Activated T-helper 1 cell treated with anti-CD3 and anti-CD28 coated beads, Interleukin-2, amount 50 U/mL, for 16 hours (primary cell): ENCODE data around the gene PHYKPL.
A peak's percentile ranks its signal among the peaks of the same experiment; 100 is the strongest.

Experiments
- DNase-seq, 2 donors: peaks; one replicate each; pipeline ENCODE4 v3.0.0-alpha.2; 2020; ENCODE audit warnings: low read depth in 1 of 2, low spot score in 1 of 2

The PHYKPL gene

GRCh38 chr5:178192787-178193186 lies 39.8 kb downstream of the PHYKPL start:
- DNase-seq: no peak

DNA sequence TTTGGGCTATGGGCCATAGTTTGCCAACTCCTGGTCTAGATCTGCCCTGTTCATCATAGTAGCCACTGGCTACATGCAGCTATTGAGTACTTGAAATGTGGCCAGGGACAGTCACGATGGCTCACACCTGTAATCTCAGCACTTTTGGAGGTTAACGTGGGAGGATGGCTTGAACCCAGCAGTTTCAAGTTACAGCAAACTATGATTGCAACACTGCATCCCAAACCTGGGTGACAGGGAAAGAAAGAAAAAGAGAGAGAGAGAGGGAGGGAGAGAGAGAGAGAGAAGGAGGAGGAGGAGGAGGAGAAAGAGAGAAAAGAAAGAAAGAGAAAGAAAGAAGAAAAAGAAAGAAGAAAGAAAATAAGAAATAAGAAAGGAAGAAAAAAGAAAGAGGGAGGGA lies 40.4 kb downstream of the PHYKPL start:
- DNase-seq: no peak

DNA sequence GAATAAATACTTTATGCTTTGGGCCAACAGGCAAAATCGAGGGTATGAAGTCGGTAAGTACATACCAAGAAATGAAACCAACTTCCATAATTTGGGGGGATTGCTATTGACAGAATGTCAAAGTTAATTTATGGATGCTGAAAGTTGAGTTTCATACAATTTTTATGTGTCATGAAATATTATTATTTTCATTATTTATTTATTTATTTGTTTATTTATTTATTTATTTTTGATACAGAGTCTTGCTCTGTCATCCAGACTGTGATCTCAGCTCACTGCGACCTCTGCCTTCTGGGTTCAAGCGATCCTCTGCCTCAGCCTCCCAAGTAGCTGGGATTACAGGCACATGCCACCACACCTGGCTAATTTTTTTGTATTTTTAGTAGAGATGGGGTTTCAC lies 40.9 kb downstream of the PHYKPL start:
- no peak for DNase-seq

GRCh38 chr5:178189433-178189832 lies 43.2 kb downstream of the PHYKPL start:
- no peak for DNase-seq

DNA sequence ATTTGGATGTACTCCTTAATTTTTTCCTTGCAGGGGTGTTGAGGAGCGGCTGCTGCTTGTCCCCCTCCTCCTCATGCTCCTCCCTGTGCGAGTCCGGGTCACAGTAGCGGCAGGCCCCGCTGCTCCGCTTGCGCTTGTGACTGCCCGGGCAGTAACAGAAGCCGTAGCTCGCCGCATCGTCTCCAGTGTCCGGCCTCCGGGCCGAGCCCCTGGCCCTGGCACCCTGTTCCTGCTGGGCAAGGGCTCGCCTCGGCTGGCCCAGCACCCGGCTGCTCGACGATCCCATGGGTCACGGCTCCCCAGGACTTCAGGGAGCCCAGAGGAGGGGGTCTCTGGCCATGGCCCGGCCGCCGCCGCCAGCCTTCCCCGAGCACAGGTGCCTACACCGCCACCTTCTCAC lies 45.6 kb downstream of the PHYKPL start, which contains the start of gene GMCL2:
Gene GMCL2 (minus strand): TSS at position 358 of the 400 bp plus-strand sequence. CDS start 72 bp downstream, at position 286.
- no peak for DNase-seq

- DNase-seq: no peak
Measured at GRCh38 chr5:178186427-178186826, 46.2 kb downstream of the PHYKPL start.

DNA sequence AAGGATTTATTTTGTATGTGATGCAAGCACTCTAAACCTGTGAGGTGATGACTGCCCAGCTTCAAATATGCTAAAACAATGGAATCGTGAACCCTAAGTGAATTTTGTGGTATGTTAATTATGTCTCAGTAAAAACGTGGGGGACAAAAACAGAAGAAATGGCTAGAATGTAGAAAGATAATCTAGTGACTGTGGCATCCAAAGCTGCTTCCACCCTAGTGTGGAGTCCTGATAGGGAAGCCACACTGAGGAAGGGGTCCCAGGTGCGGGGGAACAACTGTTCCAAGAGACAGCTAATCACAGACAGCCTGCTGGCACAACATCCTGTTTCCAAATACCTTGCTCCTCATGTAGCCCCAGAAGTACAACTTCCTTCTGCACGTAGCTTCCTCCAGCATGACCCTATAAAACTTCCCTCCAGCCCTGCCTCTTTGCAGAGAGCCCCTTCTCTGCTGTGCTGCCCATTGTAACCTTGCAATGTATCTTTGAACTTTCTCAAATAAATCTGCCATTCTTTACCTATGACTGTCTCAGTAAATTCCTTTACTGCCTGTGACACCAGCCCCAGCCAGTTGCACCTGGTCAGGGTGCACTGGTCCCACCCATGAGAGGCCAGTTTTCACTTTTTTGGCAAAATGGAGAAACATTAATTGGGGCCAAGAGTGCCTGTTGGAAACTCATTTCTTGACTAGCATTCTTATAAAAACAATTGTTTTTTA lies 50.3 kb downstream of the PHYKPL start:
- DNase-seq: no peak

GRCh38 chr5:178180141-178180863 lies 52.3 kb downstream of the PHYKPL start:
- DNase-seq: no peak

DNA sequence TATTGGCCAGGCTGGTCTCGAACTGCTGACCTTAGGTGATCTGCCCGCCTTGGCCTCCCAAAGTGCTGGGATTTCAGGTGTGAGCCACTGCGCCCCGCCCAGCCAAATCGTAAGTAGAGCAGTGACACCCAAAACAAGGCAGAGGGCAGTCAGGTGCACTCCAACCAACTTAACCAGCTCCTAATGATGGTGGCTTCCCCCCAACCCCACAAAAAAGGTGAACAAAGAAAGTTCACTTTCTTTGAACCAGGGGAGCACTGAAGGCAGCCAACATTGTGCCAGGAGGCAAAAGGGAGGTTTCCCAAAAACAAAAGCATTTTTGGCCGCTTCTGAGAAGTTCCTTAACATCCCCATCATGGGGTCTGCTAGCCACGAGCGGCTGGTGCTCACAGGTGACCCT lies 55.0 kb downstream of the PHYKPL start:
- DNase-seq: no peak

GRCh38 chr5:178176791-178177190 lies 55.8 kb downstream of the PHYKPL start:
- DNase-seq: no peak

DNA sequence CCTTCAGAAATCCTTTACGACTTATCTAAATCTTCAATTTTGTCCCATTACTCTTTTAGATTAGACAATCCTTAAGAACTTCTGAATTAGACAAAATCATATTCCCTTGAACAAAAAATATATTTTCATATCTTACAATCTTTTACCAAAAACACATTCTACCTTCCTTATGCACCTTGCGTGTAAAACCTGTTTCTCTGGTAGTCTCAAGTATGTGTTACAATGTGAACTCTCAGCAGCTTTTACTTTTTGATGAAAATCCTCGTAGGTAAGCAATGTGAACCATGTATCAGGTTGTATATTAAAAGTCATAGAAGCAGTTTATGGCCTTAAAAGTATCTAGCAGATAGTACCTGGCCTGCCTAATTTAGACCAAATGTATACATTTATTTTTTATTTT lies 58.1 kb downstream of the PHYKPL start:
- DNase-seq: no peak

GRCh38 chr5:178170455-178170854 lies 62.1 kb downstream of the PHYKPL start:
- no peak for DNase-seq

DNA sequence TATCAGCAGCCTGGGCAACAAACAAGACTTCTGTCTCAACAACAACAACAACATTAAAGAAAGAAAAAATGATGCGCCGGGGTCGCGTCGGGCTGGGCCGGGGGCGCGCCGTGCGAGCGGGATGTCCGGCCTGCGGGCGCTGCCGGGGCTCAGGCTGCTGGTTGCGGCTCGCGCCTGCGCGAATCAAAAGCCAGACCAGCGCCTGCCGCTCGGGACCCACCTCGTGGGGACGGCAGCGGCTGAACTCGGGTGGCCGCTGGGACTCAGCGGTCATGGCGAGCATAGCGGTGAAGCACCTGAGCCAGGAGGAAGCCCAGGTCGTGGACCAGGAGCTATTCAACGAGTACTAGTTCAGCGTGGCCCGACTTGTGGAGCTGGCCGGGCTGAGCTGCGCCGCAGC lies 67.0 kb downstream of the PHYKPL start:
- DNase-seq: no peak

DNA sequence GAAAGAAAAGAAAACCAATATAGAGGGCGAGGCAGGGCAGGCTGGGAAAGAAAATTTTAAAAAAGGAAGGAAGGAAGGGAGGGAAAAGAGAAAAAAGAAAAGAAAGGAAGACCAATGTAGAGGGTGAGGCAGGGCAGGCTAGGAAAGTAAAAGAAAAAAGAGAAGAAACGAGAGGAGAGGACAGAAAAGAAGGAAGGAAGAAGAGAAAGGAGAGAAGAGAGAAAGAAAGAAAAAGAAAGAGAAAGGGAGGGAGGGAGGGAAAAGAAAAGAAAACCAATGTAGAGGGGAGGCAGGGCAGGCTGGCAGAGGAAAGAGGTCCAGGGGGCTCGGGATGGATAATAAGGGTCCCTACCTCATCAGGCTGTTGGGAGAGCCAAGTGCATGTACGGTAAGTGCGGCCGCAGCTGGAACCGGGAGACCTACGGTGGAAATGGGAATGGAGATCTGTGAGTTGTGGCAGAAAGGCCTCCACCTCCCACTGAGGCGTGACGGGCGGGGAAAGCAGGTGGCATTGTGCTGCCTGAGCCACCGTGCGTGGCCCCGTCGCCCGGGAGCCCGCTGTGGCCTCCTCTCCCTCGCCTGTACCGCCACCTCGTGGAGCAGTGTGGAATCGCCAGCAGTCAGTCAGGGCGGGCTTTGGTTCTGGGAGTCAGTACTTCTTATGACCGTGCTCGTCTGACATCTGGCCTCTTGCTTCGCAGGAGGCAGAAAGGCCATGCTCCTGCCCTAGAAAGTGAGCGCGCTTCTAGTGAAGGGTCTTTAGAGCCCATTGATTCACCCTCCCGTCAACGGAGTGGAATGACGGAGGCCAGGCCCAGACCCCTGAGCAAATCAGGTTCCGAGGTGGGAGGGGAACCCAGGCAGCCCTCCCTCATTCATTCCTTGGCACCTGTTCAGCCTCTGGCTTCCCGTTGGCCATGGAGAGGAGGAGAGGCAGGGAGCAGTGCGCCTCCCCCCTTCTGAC lies 68.5 kb downstream of the PHYKPL start:
- peak; percentile 86 to 94 for DNase-seq

DNA sequence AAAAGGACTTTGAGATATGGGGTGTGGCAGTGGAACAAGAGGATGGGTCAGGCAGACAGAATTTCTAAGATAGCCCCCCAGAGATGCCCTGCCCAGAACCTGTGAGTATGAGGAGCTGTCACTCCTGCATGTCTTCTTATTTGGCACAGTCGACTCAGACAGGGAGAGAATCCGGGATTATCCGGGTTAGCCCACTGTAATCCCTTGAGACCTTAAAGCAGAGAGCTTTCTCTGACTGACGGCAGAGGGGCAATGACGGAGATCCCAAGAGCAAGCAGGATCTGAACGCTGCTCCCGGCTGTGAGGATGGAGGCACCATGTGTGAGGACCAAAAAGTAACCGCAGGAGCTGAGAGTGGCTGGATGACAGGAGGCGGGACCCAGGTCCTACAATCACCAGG lies 70.1 kb downstream of the PHYKPL start:
- DNase-seq: no peak

DNA sequence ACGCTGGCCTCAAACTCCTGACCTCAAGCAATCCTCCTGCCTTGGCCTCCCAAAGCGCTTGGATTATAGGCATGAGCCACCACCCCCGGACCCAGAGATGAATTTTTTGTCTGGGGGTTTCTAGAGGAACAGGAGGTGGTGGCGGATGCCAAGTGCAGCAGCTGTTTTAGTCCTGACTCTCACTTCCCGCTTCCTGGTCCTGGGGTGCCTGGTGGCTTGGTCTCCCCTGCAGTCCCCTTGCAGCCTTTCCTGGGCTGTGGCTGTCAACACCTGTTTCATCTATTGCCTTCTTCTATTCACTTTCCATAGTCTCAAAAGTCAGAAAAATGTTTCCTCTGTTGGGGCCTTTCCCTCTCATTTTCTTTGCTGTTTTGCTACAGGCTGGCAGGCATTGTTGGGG lies 72.4 kb downstream of the PHYKPL start:
- no peak for DNase-seq
